ENCODE data around the gene CLEC18B. TPM values are rescaled to one million over a fixed set of nuclear protein-coding genes. Genes with fewer than 3 reads are reported as not detected.
"Not testable (repeated sequence)": the region's sequence is repeated elsewhere in the genome, so short reads cannot be mapped to it uniquely, and the experiment has no call there.

CLEC18B gene
- total RNA-seq, 2 experiments from 2014 or later, result 0.23 TPM; not detected in 1

GRCh38 chr16:74398212-74398895 lies 22.9 kb downstream of the CLEC18B start:
- H3K4me3 Mint-ChIP-seq; H3K36me3 Mint-ChIP-seq (ENCODE audit: low read depth); POLR2A ChIA-PET: not testable (repeated sequence)

GRCh38 chr16:74396521-74397017 lies 24.7 kb downstream of the CLEC18B start:
- H3K27me3 Mint-ChIP-seq; H3K4me3 Mint-ChIP-seq; CTCF ChIA-PET; POLR2A ChIA-PET; H3K4me1 Mint-ChIP-seq; DNase-seq; ATAC-seq; H3K36me3 Mint-ChIP-seq (ENCODE audit: low read depth); H3K27ac Mint-ChIP-seq; H3K9me3 Mint-ChIP-seq (ENCODE audit: low read depth); intact Hi-C loops (cut with DNase I, micrococcal nuclease): not testable (repeated sequence)

More at GRCh38 chr16:74398212-74398895, 22.9 kb downstream of the CLEC18B start:
- H3K27ac Mint-ChIP-seq; H3K27me3 Mint-ChIP-seq; intact Hi-C loops (cut with DNase I, micrococcal nuclease); ATAC-seq; CTCF ChIA-PET; DNase-seq; H3K4me1 Mint-ChIP-seq; H3K9me3 Mint-ChIP-seq (ENCODE audit: low read depth): not testable (repeated sequence)

GRCh38 chr16:74394604-74395003 lies 26.7 kb downstream of the CLEC18B start:
- H3K9me3 Mint-ChIP-seq (ENCODE audit: low read depth); H3K27ac Mint-ChIP-seq; H3K36me3 Mint-ChIP-seq (ENCODE audit: low read depth); H3K4me3 Mint-ChIP-seq; DNase-seq; H3K4me1 Mint-ChIP-seq; ATAC-seq; intact Hi-C loops (cut with DNase I, micrococcal nuclease); POLR2A ChIA-PET; CTCF ChIA-PET; H3K27me3 Mint-ChIP-seq: not testable (repeated sequence)

GRCh38 chr16:74394131-74394530 lies 27.1 kb downstream of the CLEC18B start:
- intact Hi-C loops (cut with DNase I, micrococcal nuclease); CTCF ChIA-PET: not testable (repeated sequence)

GRCh38 chr16:74391454-74392050 lies 29.7 kb downstream of the CLEC18B start:
- DNase-seq; intact Hi-C loops (cut with DNase I, micrococcal nuclease); POLR2A ChIA-PET; H3K4me3 Mint-ChIP-seq; H3K27ac Mint-ChIP-seq; CTCF ChIA-PET; H3K36me3 Mint-ChIP-seq (ENCODE audit: low read depth); H3K4me1 Mint-ChIP-seq; H3K9me3 Mint-ChIP-seq (ENCODE audit: low read depth); ATAC-seq; H3K27me3 Mint-ChIP-seq: not testable (repeated sequence)

More at GRCh38 chr16:74394131-74394530, 27.1 kb downstream of the CLEC18B start:
- H3K27me3 Mint-ChIP-seq; POLR2A ChIA-PET; ATAC-seq; H3K4me3 Mint-ChIP-seq; H3K4me1 Mint-ChIP-seq; H3K36me3 Mint-ChIP-seq (ENCODE audit: low read depth); DNase-seq; H3K9me3 Mint-ChIP-seq (ENCODE audit: low read depth); H3K27ac Mint-ChIP-seq: not testable (repeated sequence)

GRCh38 chr16:74382339-74383034 lies 38.8 kb downstream of the CLEC18B start:
- intact Hi-C loops (cut with DNase I, micrococcal nuclease); DNase-seq; H3K36me3 Mint-ChIP-seq (ENCODE audit: low read depth); H3K27me3 Mint-ChIP-seq; H3K4me3 Mint-ChIP-seq; CTCF ChIA-PET; H3K9me3 Mint-ChIP-seq (ENCODE audit: low read depth); ATAC-seq; H3K27ac Mint-ChIP-seq; POLR2A ChIA-PET; H3K4me1 Mint-ChIP-seq: not testable (repeated sequence)

- intact Hi-C loops (cut with DNase I, micrococcal nuclease), result loop anchor here in 1 of 2 experiments (10.0 kb wide), 1 partner anchor 61 kb away; no protein-coding TSS in a partner anchor
- ATAC-seq; H3K9me3 Mint-ChIP-seq (ENCODE audit: low read depth); CTCF ChIA-PET; H3K27ac Mint-ChIP-seq; H3K4me1 Mint-ChIP-seq; DNase-seq; H3K27me3 Mint-ChIP-seq; H3K36me3 Mint-ChIP-seq (ENCODE audit: low read depth); H3K4me3 Mint-ChIP-seq: not testable (repeated sequence)
- POLR2A ChIA-PET, result interaction anchor here (0.6 kb wide), 1 partner anchor 234 kb away, joined by 4 read pairs; no protein-coding TSS in a partner anchor
These were observed 47.5 kb downstream of the CLEC18B start for GRCh38 chr16:74373847-74374184.

GRCh38 chr16:74372953-74373846 lies 48.1 kb downstream of the CLEC18B start:
- no peak overlapping the region for H3K27ac Mint-ChIP-seq
- no peaks in the 10 kb centered on the region for H3K27me3 Mint-ChIP-seq
- CTCF ChIA-PET, result no interaction called here
- H3K36me3 Mint-ChIP-seq (ENCODE audit: low read depth), result no peaks in the 10 kb centered on the region
- POLR2A ChIA-PET, result interaction anchor here (0.6 kb wide), 1 partner anchor 235 kb away, joined by 4 read pairs; no protein-coding TSS in a partner anchor
- DNase-seq, result no peak
- H3K4me3 Mint-ChIP-seq, result no peak overlapping the region
- H3K4me1 Mint-ChIP-seq, result no peaks in the 10 kb centered on the region
- intact Hi-C loops (cut with DNase I, micrococcal nuclease), result loop anchor here in 1 of 2 experiments (10.0 kb wide), 1 partner anchor 62 kb away; no protein-coding TSS in a partner anchor
- ATAC-seq, result no peak
- no peaks in the 10 kb centered on the region for H3K9me3 Mint-ChIP-seq (ENCODE audit: low read depth)

- Mint-ChIP-seq H3K4me3 (no peak overlapping the region), H3K36me3 (ENCODE audit: low read depth) (peaks cover under 1% of the 10 kb centered on the region), H3K27me3 (no peaks in the 10 kb centered on the region), H3K4me1 (peaks cover under 1% of the 10 kb centered on the region), H3K27ac (no peak overlapping the region), H3K9me3 (ENCODE audit: low read depth) (no peaks in the 10 kb centered on the region)
- ChIA-PET CTCF (no interaction called here), POLR2A (no interaction called here)
- DNase-seq (no peak), ATAC-seq (no peak)
- intact Hi-C loops (cut with DNase I, micrococcal nuclease), result loop anchor here in 1 of 2 experiments (10.0 kb wide), 1 partner anchor 62 kb away; no protein-coding TSS in a partner anchor
These were observed 48.9 kb downstream of the CLEC18B start for GRCh38 chr16:74372369-74372768.

GRCh38 chr16:74370338-74371135 lies 50.7 kb downstream of the CLEC18B start:
- H3K9me3 Mint-ChIP-seq (ENCODE audit: low read depth); H3K27me3 Mint-ChIP-seq; ATAC-seq; CTCF ChIA-PET; H3K4me3 Mint-ChIP-seq; H3K27ac Mint-ChIP-seq; DNase-seq; H3K36me3 Mint-ChIP-seq (ENCODE audit: low read depth): not testable (repeated sequence)
- POLR2A ChIA-PET, result interaction anchor here (0.6 kb wide), 2 partner anchors 66 to 1706 kb away, joined by 6 to 8 read pairs; no protein-coding TSS in a partner anchor
- intact Hi-C loops (cut with DNase I, micrococcal nuclease), result loop anchor here in 1 of 2 experiments (10.0 kb wide), 1 partner anchor 64 kb away; no protein-coding TSS in a partner anchor
- peaks cover 10% of the 10 kb centered on the region for H3K4me1 Mint-ChIP-seq

Measured in activated CD4-positive, alpha-beta T cell treated with anti-CD3 and anti-CD28 coated beads for 36 hours (primary cell).